ENCODE measurements around the gene ZNF862. TPM values are rescaled to one million over a fixed set of nuclear protein-coding genes. Genes with fewer than 3 reads are reported as not detected.

The ZNF862 gene
- polyA plus RNA-seq, 1 of the 3 experiments (the other 2 are of a cell fraction), result 17.3 TPM

DNA sequence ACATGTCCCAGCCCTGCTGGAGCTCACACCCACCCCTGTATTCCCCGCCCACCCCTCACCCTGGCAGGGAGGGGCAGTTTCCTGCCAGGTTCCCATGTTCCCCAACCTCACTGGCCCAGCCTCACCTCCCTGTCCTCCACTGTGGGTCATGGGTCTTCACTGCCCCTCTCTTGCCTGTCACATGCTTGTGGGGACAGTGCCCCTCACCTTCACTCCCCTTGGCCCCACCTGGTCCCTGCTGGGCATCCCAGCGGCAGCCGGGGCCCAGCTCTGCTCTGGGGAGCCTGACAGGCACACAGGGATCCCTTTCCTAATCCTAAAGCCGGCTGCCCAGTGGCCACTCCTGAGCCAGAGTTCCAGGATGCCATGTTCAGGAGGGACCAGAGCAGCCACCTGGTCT is 21.4 kb upstream of the ZNF862 start (continued):
- TF ChIP-seq, protein P1, sequence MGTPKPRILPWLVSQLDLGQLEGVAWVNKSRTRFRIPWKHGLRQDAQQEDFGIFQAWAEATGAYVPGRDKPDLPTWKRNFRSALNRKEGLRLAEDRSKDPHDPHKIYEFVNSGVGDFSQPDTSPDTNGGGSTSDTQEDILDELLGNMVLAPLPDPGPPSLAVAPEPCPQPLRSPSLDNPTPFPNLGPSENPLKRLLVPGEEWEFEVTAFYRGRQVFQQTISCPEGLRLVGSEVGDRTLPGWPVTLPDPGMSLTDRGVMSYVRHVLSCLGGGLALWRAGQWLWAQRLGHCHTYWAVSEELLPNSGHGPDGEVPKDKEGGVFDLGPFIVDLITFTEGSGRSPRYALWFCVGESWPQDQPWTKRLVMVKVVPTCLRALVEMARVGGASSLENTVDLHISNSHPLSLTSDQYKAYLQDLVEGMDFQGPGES (IDR thresholded peaks at IDR 0.05; ENCODE audit: low read depth, low read length), result no peak
- TF ChIP-seq, protein P2, sequence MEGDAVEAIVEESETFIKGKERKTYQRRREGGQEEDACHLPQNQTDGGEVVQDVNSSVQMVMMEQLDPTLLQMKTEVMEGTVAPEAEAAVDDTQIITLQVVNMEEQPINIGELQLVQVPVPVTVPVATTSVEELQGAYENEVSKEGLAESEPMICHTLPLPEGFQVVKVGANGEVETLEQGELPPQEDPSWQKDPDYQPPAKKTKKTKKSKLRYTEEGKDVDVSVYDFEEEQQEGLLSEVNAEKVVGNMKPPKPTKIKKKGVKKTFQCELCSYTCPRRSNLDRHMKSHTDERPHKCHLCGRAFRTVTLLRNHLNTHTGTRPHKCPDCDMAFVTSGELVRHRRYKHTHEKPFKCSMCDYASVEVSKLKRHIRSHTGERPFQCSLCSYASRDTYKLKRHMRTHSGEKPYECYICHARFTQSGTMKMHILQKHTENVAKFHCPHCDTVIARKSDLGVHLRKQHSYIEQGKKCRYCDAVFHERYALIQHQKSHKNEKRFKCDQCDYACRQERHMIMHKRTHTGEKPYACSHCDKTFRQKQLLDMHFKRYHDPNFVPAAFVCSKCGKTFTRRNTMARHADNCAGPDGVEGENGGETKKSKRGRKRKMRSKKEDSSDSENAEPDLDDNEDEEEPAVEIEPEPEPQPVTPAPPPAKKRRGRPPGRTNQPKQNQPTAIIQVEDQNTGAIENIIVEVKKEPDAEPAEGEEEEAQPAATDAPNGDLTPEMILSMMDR (IDR thresholded peaks at IDR 0.05), result no peak
- TF ChIP-seq RCOR1 (IDR thresholded peaks at IDR 0.05; ENCODE audit: low read length) (no peak), JUND (IDR thresholded peaks at IDR 0.05) (no peak), MXI1 (IDR thresholded peaks at IDR 0.05; ENCODE audit: low read depth, low read length) (no peak)
- TF ChIP-seq, protein P3, sequence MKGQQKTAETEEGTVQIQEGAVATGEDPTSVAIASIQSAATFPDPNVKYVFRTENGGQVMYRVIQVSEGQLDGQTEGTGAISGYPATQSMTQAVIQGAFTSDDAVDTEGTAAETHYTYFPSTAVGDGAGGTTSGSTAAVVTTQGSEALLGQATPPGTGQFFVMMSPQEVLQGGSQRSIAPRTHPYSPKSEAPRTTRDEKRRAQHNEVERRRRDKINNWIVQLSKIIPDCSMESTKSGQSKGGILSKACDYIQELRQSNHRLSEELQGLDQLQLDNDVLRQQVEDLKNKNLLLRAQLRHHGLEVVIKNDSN (IDR thresholded peaks at IDR 0.05; ENCODE audit: borderline replicate concordance, low read depth), result no peak
- TF ChIP-seq, protein P4, sequence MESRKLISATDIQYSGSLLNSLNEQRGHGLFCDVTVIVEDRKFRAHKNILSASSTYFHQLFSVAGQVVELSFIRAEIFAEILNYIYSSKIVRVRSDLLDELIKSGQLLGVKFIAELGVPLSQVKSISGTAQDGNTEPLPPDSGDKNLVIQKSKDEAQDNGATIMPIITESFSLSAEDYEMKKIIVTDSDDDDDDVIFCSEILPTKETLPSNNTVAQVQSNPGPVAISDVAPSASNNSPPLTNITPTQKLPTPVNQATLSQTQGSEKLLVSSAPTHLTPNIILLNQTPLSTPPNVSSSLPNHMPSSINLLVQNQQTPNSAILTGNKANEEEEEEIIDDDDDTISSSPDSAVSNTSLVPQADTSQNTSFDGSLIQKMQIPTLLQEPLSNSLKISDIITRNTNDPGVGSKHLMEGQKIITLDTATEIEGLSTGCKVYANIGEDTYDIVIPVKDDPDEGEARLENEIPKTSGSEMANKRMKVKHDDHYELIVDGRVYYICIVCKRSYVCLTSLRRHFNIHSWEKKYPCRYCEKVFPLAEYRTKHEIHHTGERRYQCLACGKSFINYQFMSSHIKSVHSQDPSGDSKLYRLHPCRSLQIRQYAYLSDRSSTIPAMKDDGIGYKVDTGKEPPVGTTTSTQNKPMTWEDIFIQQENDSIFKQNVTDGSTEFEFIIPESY (IDR thresholded peaks at IDR 0.05; ENCODE audit: borderline replicate concordance, low read depth), result no peak

DNA sequence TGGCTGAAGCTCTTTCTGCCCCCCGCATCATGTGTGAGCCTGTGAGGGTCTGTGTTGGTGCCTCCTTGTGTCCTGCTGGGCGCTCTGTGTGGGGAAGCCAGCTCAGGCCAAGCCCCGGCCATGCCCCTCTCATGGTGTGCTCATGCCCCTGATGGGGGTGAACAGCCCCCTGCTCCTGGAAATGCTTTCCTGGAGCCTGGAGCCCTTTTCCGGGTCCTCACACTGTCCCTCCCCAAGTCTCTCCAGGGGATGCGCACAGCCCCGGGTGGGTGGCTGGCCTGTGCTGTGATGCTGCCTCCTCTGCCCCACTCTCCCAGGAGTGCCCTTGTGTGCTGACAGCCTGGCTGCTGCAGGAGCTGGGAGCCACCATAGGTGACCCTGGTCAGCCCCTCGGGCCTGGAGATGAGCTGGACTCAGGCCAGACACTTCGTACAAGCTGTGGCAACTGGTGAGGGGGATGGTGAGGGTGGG is 20.8 kb upstream of the ZNF862 start:
- Histone ChIP-seq H3K27me3 (ENCODE audit: insufficient read depth) (no peaks in the 10 kb centered on the region), H3F3A (replicated peaks; ENCODE audit: insufficient read depth) (no peaks in the 10 kb centered on the region), H3K4me1 (ENCODE audit: control insufficient read depth in 1 of 2, insufficient read depth in 2 of 2, low read depth in 1 of 2, low read length in 1 of 2) (peaks cover 0 to 12% of the 10 kb centered on the region in 2 experiments; a peak in 1 of 4 replicates), H3K4me2 (no peak overlapping the region), H3K36me3 (replicated peaks in 1 of 2; ENCODE audit: control insufficient read depth in 1 of 2, insufficient read depth in 2 of 2, low read length in 1 of 2) (no peaks in the 10 kb centered on the region), H3K79me2 (ENCODE audit: insufficient read depth) (no peaks in the 10 kb centered on the region), H4K20me1 (ENCODE audit: insufficient read depth) (no peaks in the 10 kb centered on the region), H3K4me3 (ENCODE audit: low read depth in 2 of 2, low read length in 1 of 2) (no peak overlapping the region), H3K9me2 (no peaks in the 10 kb centered on the region), H3K9me3 (no peaks in the 10 kb centered on the region), H2AFZ (ENCODE audit: low read depth) (no peak overlapping the region), H3K9ac (no peak overlapping the region), H3K27ac (ENCODE audit: low read depth in 2 of 2, low read length in 1 of 2) (no peak overlapping the region)
- peak; percentile 75 for DNase-seq
- ChIA-PET POLR2A (no interaction called here), CTCF (interaction anchor here (1.1 to 10.8 kb wide), 2 partner anchors 9 to 22 kb away, joined by 3 to 119 read pairs; no protein-coding TSS in a partner anchor)
- 47% methylated on average over 6 of the region's 8 CpGs for WGBS (ENCODE audit: low lambda C conversion rate)
- TF ChIP-seq NFIC (IDR thresholded peaks at IDR 0.05; ENCODE audit: borderline replicate concordance) (no peak), EZH2phosphoT487 (IDR thresholded peaks at IDR 0.05; ENCODE audit: borderline replicate concordance, low read depth) (no peak), CHD2 (IDR thresholded peaks at IDR 0.05; ENCODE audit: low read length, partially characterized antibody) (no peak), GABPA (IDR thresholded peaks at IDR 0.05; ENCODE audit: low read depth) (no peak), FOXM1 (IDR thresholded peaks at IDR 0.05; ENCODE audit: low read depth) (no peak), POLR2AphosphoS5 (IDR thresholded peaks at IDR 0.05; ENCODE audit: low read depth, low read length) (no peak), MXI1 (IDR thresholded peaks at IDR 0.05; ENCODE audit: low read depth, low read length) (no peak), YY1 (IDR thresholded peaks at IDR 0.05; ENCODE audit: low read depth) (no peak), TAF1 (IDR thresholded peaks at IDR 0.05; ENCODE audit: borderline replicate concordance, low read depth, low read length) (no peak), RAD21 (IDR thresholded peaks at IDR 0.05; ENCODE audit: low read length) (no peak), NRF1 (IDR thresholded peaks at IDR 0.05; ENCODE audit: low read depth, low read length) (no peak), GATA2 (CRISPR knock-in tag; IDR thresholded peaks at IDR 0.05) (no peak), SMC3 (IDR thresholded peaks at IDR 0.05; ENCODE audit: low read depth, low read length) (no peak)
- TF ChIP-seq, protein P5, sequence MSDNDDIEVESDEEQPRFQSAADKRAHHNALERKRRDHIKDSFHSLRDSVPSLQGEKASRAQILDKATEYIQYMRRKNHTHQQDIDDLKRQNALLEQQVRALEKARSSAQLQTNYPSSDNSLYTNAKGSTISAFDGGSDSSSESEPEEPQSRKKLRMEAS (IDR thresholded peaks at IDR 0.05; ENCODE audit: low read depth), result no peak
- TF ChIP-seq, protein P6, sequence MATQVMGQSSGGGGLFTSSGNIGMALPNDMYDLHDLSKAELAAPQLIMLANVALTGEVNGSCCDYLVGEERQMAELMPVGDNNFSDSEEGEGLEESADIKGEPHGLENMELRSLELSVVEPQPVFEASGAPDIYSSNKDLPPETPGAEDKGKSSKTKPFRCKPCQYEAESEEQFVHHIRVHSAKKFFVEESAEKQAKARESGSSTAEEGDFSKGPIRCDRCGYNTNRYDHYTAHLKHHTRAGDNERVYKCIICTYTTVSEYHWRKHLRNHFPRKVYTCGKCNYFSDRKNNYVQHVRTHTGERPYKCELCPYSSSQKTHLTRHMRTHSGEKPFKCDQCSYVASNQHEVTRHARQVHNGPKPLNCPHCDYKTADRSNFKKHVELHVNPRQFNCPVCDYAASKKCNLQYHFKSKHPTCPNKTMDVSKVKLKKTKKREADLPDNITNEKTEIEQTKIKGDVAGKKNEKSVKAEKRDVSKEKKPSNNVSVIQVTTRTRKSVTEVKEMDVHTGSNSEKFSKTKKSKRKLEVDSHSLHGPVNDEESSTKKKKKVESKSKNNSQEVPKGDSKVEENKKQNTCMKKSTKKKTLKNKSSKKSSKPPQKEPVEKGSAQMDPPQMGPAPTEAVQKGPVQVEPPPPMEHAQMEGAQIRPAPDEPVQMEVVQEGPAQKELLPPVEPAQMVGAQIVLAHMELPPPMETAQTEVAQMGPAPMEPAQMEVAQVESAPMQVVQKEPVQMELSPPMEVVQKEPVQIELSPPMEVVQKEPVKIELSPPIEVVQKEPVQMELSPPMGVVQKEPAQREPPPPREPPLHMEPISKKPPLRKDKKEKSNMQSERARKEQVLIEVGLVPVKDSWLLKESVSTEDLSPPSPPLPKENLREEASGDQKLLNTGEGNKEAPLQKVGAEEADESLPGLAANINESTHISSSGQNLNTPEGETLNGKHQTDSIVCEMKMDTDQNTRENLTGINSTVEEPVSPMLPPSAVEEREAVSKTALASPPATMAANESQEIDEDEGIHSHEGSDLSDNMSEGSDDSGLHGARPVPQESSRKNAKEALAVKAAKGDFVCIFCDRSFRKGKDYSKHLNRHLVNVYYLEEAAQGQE (IDR thresholded peaks at IDR 0.05; ENCODE audit: low read depth, low read length), result no peak
- TF ChIP-seq, protein P3 (IDR thresholded peaks at IDR 0.05; ENCODE audit: borderline replicate concordance, low read depth), result no peak
